SK-N-SH (cell line): Measurements from ENCODE around the gene HRH1.
"Not testable (repeated sequence)": the region's sequence is repeated elsewhere in the genome, so short reads cannot be mapped to it uniquely, and the experiment has no call there.

ENCODE experiments used
- GABPA ChIP-seq: IDR thresholded peaks from 2 replicates; pipeline ENCODE4 v1.4.0; 2012; ENCODE audit warnings: low read depth, mild to moderate bottlenecking
- RAD21 ChIP-seq: IDR thresholded peaks from 2 replicates; pipeline ENCODE4 v1.6.1; 2012; ENCODE audit warnings: mild to moderate bottlenecking, low read length
- RFX5 ChIP-seq: IDR thresholded peaks from 2 replicates; pipeline ENCODE4 v1.6.1; 2012; ENCODE audit warnings: mild to moderate bottlenecking, improper control_type of control experiment, low read length
- RXRA ChIP-seq: IDR thresholded peaks from 2 replicates; pipeline ENCODE4 v1.4.0; 2012; ENCODE audit warnings: low read depth, mild to moderate bottlenecking, borderline replicate concordance
- YY1 ChIP-seq: IDR thresholded peaks from 2 replicates; pipeline ENCODE4 v1.4.0; 2012; ENCODE audit warnings: low read depth, mild to moderate bottlenecking
- TF ChIP-seq, protein P1 (sequence below): IDR thresholded peaks from 2 replicates; pipeline ENCODE4 v1.4.0; 2012; ENCODE audit warnings: low read depth
- TF ChIP-seq, protein P2 (sequence below): fragments of 200-600 bp; sonication (generic); IDR thresholded peaks from 2 replicates; pipeline ENCODE4 v1.6.1; 2017; ENCODE audit warnings: antibody characterized with exemption, mild to moderate bottlenecking, moderate library complexity

DNA sequence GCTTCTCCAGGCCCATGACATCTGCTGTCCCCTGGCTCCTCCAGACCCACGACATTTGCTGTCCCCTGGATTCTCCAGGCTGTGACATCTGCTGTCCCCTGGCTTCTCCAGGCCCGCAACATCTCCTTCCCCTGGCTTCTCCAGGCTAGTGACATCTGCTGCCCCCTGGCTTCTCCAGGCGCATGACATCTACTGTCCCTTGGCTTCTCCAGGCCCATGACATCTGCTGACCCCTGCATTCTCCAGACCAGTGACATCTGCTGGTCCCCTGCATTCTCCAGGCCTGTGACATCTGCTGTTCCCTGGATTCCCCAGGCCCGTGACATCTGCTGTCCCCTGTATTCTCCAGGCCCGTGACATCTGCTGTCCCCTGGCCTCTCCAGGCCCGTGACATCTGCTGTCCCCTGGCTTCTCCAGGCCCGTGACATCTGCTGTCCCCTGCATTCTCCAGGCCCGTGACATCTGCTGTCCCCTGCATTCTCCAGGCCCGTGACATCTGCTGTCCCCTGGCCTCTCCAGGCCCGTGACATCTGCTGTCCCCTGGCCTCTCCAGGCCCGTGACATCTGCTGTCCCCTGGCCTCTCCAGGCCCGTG lies 12.6 kb downstream of the HRH1 start:
- not testable (repeated sequence) for TF ChIP-seq RFX5, GABPA, RXRA, RAD21, YY1
- TF ChIP-seq, protein P1, sequence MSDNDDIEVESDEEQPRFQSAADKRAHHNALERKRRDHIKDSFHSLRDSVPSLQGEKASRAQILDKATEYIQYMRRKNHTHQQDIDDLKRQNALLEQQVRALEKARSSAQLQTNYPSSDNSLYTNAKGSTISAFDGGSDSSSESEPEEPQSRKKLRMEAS, result not testable (repeated sequence)
- TF ChIP-seq, protein P2, sequence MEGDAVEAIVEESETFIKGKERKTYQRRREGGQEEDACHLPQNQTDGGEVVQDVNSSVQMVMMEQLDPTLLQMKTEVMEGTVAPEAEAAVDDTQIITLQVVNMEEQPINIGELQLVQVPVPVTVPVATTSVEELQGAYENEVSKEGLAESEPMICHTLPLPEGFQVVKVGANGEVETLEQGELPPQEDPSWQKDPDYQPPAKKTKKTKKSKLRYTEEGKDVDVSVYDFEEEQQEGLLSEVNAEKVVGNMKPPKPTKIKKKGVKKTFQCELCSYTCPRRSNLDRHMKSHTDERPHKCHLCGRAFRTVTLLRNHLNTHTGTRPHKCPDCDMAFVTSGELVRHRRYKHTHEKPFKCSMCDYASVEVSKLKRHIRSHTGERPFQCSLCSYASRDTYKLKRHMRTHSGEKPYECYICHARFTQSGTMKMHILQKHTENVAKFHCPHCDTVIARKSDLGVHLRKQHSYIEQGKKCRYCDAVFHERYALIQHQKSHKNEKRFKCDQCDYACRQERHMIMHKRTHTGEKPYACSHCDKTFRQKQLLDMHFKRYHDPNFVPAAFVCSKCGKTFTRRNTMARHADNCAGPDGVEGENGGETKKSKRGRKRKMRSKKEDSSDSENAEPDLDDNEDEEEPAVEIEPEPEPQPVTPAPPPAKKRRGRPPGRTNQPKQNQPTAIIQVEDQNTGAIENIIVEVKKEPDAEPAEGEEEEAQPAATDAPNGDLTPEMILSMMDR, result not testable (repeated sequence)
